GM21825 (cell line): ENCODE data around the gene DNAH9.
"Not testable (repeated sequence)": the region's sequence is repeated elsewhere in the genome, so short reads cannot be mapped to it uniquely, and the experiment has no call there.

Experiments
- ATAC-seq: cut with Tn5 transposase; IDR thresholded peaks from one replicate; pipeline ENCODE4 v1.9.1; 2021; ENCODE audit warnings: mild to moderate bottlenecking, moderate library complexity; ENCODE audit not compliant: unreplicated experiment

DNAH9 gene

GRCh38 chr17:11898526-11899235 is 300.4 kb downstream of the DNAH9 start:
- ATAC-seq: no peak

- no peak for ATAC-seq
These were observed 301.3 kb downstream of the DNAH9 start for GRCh38 chr17:11899537-11899942.

- no peak for ATAC-seq
These were observed 301.8 kb downstream of the DNAH9 start for GRCh38 chr17:11900041-11900476.

GRCh38 chr17:11900655-11901054 is 302.4 kb downstream of the DNAH9 start:
- ATAC-seq: no peak

GRCh38 chr17:11901931-11902330 is 303.7 kb downstream of the DNAH9 start:
- ATAC-seq: no peak

GRCh38 chr17:11908711-11909146 is 310.5 kb downstream of the DNAH9 start:
- ATAC-seq: no peak

GRCh38 chr17:11909348-11909747 is 311.1 kb downstream of the DNAH9 start:
- ATAC-seq: no peak

- ATAC-seq: no peak
These were observed 317.8 kb downstream of the DNAH9 start for GRCh38 chr17:11916091-11916490.

- ATAC-seq: no peak
These were observed 319.1 kb downstream of the DNAH9 start for GRCh38 chr17:11917415-11917814.

- ATAC-seq: no peak
These were observed 323.0 kb downstream of the DNAH9 start for GRCh38 chr17:11921296-11921695.

- no peak for ATAC-seq
These were observed 324.4 kb downstream of the DNAH9 start for GRCh38 chr17:11922638-11923037.

GRCh38 chr17:11924076-11924475 is 325.8 kb downstream of the DNAH9 start:
- no peak for ATAC-seq

GRCh38 chr17:11925262-11926021 is 327.2 kb downstream of the DNAH9 start:
- no peak for ATAC-seq

GRCh38 chr17:11928436-11928835 is 330.2 kb downstream of the DNAH9 start:
- ATAC-seq: no peak

- no peak for ATAC-seq
These were observed 334.1 kb downstream of the DNAH9 start for GRCh38 chr17:11932337-11932898.

GRCh38 chr17:11935734-11936406 is 337.6 kb downstream of the DNAH9 start:
- ATAC-seq: no peak

- no peak for ATAC-seq
These were observed 342.6 kb downstream of the DNAH9 start for GRCh38 chr17:11940904-11941303.

- ATAC-seq: not testable (repeated sequence)
These were observed 344.8 kb downstream of the DNAH9 start for GRCh38 chr17:11943086-11943485.

GRCh38 chr17:11943759-11944347 is 345.6 kb downstream of the DNAH9 start:
- ATAC-seq: no peak

GRCh38 chr17:11944587-11944986 is 346.3 kb downstream of the DNAH9 start:
- no peak for ATAC-seq

- no peak for ATAC-seq
These were observed 350.5 kb downstream of the DNAH9 start for GRCh38 chr17:11948789-11949188.
